HepG2 (cell line): ENCODE results near the gene ITIH1. TPM values are rescaled to one million over a fixed set of nuclear protein-coding genes. Genes with fewer than 3 reads are reported as not detected.

Experiments
- BCL6 ChIP-seq: IDR thresholded peaks from 2 replicates; pipeline ENCODE4 v1.6.1; 2016; ENCODE audit warnings: missing genetic modification reagents, missing compliant biosample characterization
- CSRNP1 ChIP-seq: sonication (generic); formaldehyde crosslinking; IDR thresholded peaks from 2 replicates; pipeline ENCODE4 v1.8.1; 2023; ENCODE audit warnings: mild to moderate bottlenecking, missing genetic modification reagents
- CTCF ChIP-seq: sonication (generic); formaldehyde crosslinking; IDR thresholded peaks from 2 replicates; pipeline ENCODE4 v1.5.0; 2020; ENCODE audit warnings: mild to moderate bottlenecking, missing genetic modification reagents, moderate library complexity
- FOXC1 ChIP-seq: sonication (generic); formaldehyde crosslinking; IDR thresholded peaks from 2 replicates; pipeline ENCODE4 v1.8.0; 2022; ENCODE audit warnings: mild to moderate bottlenecking, missing genetic modification reagents, borderline replicate concordance
- GLI4 ChIP-seq: sonication (generic); formaldehyde crosslinking; IDR thresholded peaks from 2 replicates; pipeline ENCODE4 v1.5.1; 2020; ENCODE audit warnings: missing genetic modification reagents, mild to moderate bottlenecking, moderate library complexity, borderline replicate concordance
- HDAC2 ChIP-seq: sonication (generic); formaldehyde crosslinking; IDR thresholded peaks from 2 replicates; pipeline ENCODE4 v1.4.0; 2020; ENCODE audit warnings: missing genetic modification reagents
- HNF4A ChIP-seq: sonication (generic); formaldehyde crosslinking; IDR thresholded peaks from 2 replicates; pipeline ENCODE4 v1.4.0; 2020; ENCODE audit warnings: missing genetic modification reagents
- MAX ChIP-seq: IDR thresholded peaks from 2 replicates; pipeline ENCODE4 v1.6.1; 2012; ENCODE audit warnings: inconsistent platforms
- MED1 ChIP-seq: sonication (generic); formaldehyde crosslinking; IDR thresholded peaks from 2 replicates; pipeline ENCODE4 v1.4.0; 2020; ENCODE audit warnings: missing genetic modification reagents
- MED13 ChIP-seq: sonication (generic); formaldehyde crosslinking; IDR thresholded peaks from 2 replicates; pipeline ENCODE4 v1.5.0; 2020; ENCODE audit warnings: missing genetic modification reagents
- MED8 ChIP-seq: sonication (generic); formaldehyde crosslinking; IDR thresholded peaks from 2 replicates; pipeline ENCODE4 v1.8.1; 2023; ENCODE audit warnings: mild to moderate bottlenecking, missing genetic modification reagents; ENCODE audit not compliant: insufficient replicate concordance
- NKX3-1 ChIP-seq: sonication (generic); formaldehyde crosslinking; IDR thresholded peaks from 2 replicates; pipeline ENCODE4 v1.5.0; 2020; ENCODE audit warnings: missing genetic modification reagents
- STAT6 ChIP-seq: sonication (generic); formaldehyde crosslinking; IDR thresholded peaks from 2 replicates; pipeline ENCODE4 v1.4.0; 2020; ENCODE audit warnings: missing genetic modification reagents, mild to moderate bottlenecking, borderline replicate concordance
- XBP1 ChIP-seq: sonication (generic); formaldehyde crosslinking; IDR thresholded peaks from 2 replicates; pipeline ENCODE4 v1.5.0; 2020; ENCODE audit warnings: missing genetic modification reagents
- ZNF350 ChIP-seq: sonication (generic); formaldehyde crosslinking; IDR thresholded peaks from 2 replicates; pipeline ENCODE4 v1.4.0; 2020; ENCODE audit warnings: mild to moderate bottlenecking, low read depth, missing genetic modification reagents, borderline replicate concordance
- ZNF598 ChIP-seq: sonication (generic); formaldehyde crosslinking; IDR thresholded peaks from 2 replicates; pipeline ENCODE4 v1.5.1; 2020; ENCODE audit warnings: mild to moderate bottlenecking, missing genetic modification reagents, borderline replicate concordance
- ZNF768 ChIP-seq: sonication (generic); formaldehyde crosslinking; IDR thresholded peaks from 2 replicates; pipeline ENCODE4 v1.4.0; 2020; ENCODE audit warnings: missing genetic modification reagents
- ZNF776 ChIP-seq: sonication (generic); formaldehyde crosslinking; IDR thresholded peaks from 2 replicates; pipeline ENCODE4 v1.4.0; 2020; ENCODE audit warnings: mild to moderate bottlenecking, missing genetic modification reagents
- ZNF788 ChIP-seq: sonication (generic); formaldehyde crosslinking; IDR thresholded peaks from 2 replicates; pipeline ENCODE4 v1.5.0; 2020; ENCODE audit warnings: mild to moderate bottlenecking, missing genetic modification reagents, borderline replicate concordance
- ZNF878 ChIP-seq: sonication (generic); formaldehyde crosslinking; IDR thresholded peaks from 2 replicates; pipeline ENCODE4 v1.8.1; 2023; ENCODE audit warnings: mild to moderate bottlenecking, missing genetic modification reagents, moderate library complexity
- ZNF891 ChIP-seq: sonication (generic); formaldehyde crosslinking; IDR thresholded peaks from 2 replicates; pipeline ENCODE4 v1.5.0; 2020; ENCODE audit warnings: mild to moderate bottlenecking, missing genetic modification reagents
- ZSCAN12 ChIP-seq: sonication (generic); formaldehyde crosslinking; IDR thresholded peaks from 2 replicates; pipeline ENCODE4 v1.9.0; 2021; ENCODE audit warnings: mild to moderate bottlenecking, missing genetic modification reagents
- polyA plus RNA-seq, 8 experiments: library from polyadenylated mRNA; depleted of rRNA in 3 of 8; stranded (reverse) in 7 of 8; unstranded in 1 of 8; fragments of >200 nt; fragmentation: Illumina TruSeq in 4 of 8; extraction: Trizol in 4 of 8; gene quantifications; 2 replicates each; pipeline versions ENCODE4 v1.2.1 to v1.2.3, GENCODE V29; 2011 to 2016; ENCODE audit warnings: low read depth in 4 of 8, missing spikeins in 1 of 8, mixed read lengths in 1 of 8; ENCODE audit not compliant: insufficient read depth in 1 of 8
- total RNA-seq, 5 experiments: library from RNA; depleted of rRNA; stranded (reverse); fragments of >200 nt; fragmentation: Illumina TruSeq; extraction: Trizol; gene quantifications; 2 replicates each; pipeline ENCODE4 v1.2.3, GENCODE V29; 2016; ENCODE audit warnings: low read depth in 1 of 5

The ITIH1 gene
- total and polyA plus RNA-seq, 2 of the 13 experiments (the other 11 are each of a cell fraction or from before 2014, with no cell fraction given) = 12.3 to 19.6 TPM

GRCh38 chr3:52786330-52787215 is 9.2 kb downstream of the ITIH1 start (continued):
- TF ChIP-seq CTCF (CRISPR knock-in tag) = no peak
- no peak for TF ChIP-seq ZNF350 (CRISPR knock-in tag)
- peak; percentile 76 for TF ChIP-seq HDAC2 (CRISPR knock-in tag)
- TF ChIP-seq ZNF768 (CRISPR knock-in tag) = no peak
- TF ChIP-seq CSRNP1 (CRISPR knock-in tag) = peak; percentile 16; the same call in 1 of the 2 replicates
- TF ChIP-seq HNF4A (CRISPR knock-in tag) = peak; percentile 55
- no peak for TF ChIP-seq ZNF878
- TF ChIP-seq BCL6 (CRISPR knock-in tag) = 0 out of 2 replicates have a peak, but pooled peaks have one; percentile 22
- peak; percentile 58; the same call in 1 of the 2 replicates for TF ChIP-seq MAX
- 0 out of 2 replicates have a peak, but pooled peaks have one; percentile 3 for TF ChIP-seq ZNF891 (CRISPR knock-in tag)
- no peak for TF ChIP-seq NKX3-1 (CRISPR knock-in tag)
- peak; percentile 83 for TF ChIP-seq MED1
- no peak for TF ChIP-seq ZNF598 (CRISPR knock-in tag)
- TF ChIP-seq GLI4 (CRISPR knock-in tag) = no peak
- peak; percentile 68; the same call in 1 of the 2 replicates for TF ChIP-seq ZNF788 (CRISPR knock-in tag)
- TF ChIP-seq ZNF776 (CRISPR knock-in tag) = no peak
- no peak for TF ChIP-seq MED8 (CRISPR knock-in tag)
- no peak for TF ChIP-seq STAT6 (CRISPR knock-in tag)
- TF ChIP-seq XBP1 (CRISPR knock-in tag) = no peak
- TF ChIP-seq MED13 = no peak
- 0 out of 2 replicates have a peak, but pooled peaks have one; percentile 60 for TF ChIP-seq FOXC1 (CRISPR knock-in tag)
- no peak for TF ChIP-seq ZSCAN12 (CRISPR knock-in tag)
